ENCODE results near the gene WDFY4. TPM values are rescaled to one million over a fixed set of nuclear protein-coding genes. Genes with fewer than 3 reads are reported as not detected.

WDFY4 gene
- total RNA-seq, 1 experiment from 2014 or later = not detected

- Histone ChIP-seq H3F3A (ENCODE audit: insufficient read depth, low read depth) (no peaks in the 10 kb centered on the region), H3K27ac (no peak overlapping the region), H3K27me3 (ENCODE audit: insufficient read depth, low read depth) (peaks cover 22% of the 10 kb centered on the region), H3K9me3 (ENCODE audit: insufficient read depth, low read depth) (no peaks in the 10 kb centered on the region), H3K79me2 (ENCODE audit: low read depth) (no peaks in the 10 kb centered on the region), H3K4me2 (no peak overlapping the region), H3K9me2 (ENCODE audit: insufficient read depth) (no peaks in the 10 kb centered on the region), H3K4me3 (no peak overlapping the region), H3K36me3 (ENCODE audit: low read depth) (no peaks in the 10 kb centered on the region), H2AFZ (no peak overlapping the region), H3K4me1 (replicated peaks; ENCODE audit: insufficient read depth) (no peaks in the 10 kb centered on the region), H4K20me1 (ENCODE audit: insufficient read depth) (no peaks in the 10 kb centered on the region)
- intact Hi-C loops (cut with micrococcal nuclease; ENCODE audit: unreplicated experiment) = no loop called here
- ChIA-PET CTCF (interaction anchor here (0.5 kb wide), 1 partner anchor 1122 kb away, joined by 3 read pairs; no protein-coding TSS in a partner anchor), POLR2A (ENCODE audit: unreplicated experiment) (no interaction called here)
- DNase-seq = no peak
- no TSS peak for BruUV-seq (replicated peaks)
- TF ChIP-seq, protein P1, sequence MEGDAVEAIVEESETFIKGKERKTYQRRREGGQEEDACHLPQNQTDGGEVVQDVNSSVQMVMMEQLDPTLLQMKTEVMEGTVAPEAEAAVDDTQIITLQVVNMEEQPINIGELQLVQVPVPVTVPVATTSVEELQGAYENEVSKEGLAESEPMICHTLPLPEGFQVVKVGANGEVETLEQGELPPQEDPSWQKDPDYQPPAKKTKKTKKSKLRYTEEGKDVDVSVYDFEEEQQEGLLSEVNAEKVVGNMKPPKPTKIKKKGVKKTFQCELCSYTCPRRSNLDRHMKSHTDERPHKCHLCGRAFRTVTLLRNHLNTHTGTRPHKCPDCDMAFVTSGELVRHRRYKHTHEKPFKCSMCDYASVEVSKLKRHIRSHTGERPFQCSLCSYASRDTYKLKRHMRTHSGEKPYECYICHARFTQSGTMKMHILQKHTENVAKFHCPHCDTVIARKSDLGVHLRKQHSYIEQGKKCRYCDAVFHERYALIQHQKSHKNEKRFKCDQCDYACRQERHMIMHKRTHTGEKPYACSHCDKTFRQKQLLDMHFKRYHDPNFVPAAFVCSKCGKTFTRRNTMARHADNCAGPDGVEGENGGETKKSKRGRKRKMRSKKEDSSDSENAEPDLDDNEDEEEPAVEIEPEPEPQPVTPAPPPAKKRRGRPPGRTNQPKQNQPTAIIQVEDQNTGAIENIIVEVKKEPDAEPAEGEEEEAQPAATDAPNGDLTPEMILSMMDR (conservative IDR thresholded peaks at IDR 0.05) = no peak
- no peak for TF ChIP-seq EZH2 (IDR thresholded peaks at IDR 0.05; ENCODE audit: low read depth)
Measured at GRCh38 chr10:48872234-48872633, 187.6 kb downstream of the WDFY4 start.

GRCh38 chr10:48878091-48878490 is 193.4 kb downstream of the WDFY4 start:
- Histone ChIP-seq H3K9me3 (ENCODE audit: insufficient read depth, low read depth) (no peaks in the 10 kb centered on the region), H3K4me2 (no peak overlapping the region), H4K20me1 (ENCODE audit: insufficient read depth) (no peaks in the 10 kb centered on the region), H3K4me3 (no peak overlapping the region), H3K27me3 (ENCODE audit: insufficient read depth, low read depth) (peaks cover 32% of the 10 kb centered on the region), H3K4me1 (replicated peaks; ENCODE audit: insufficient read depth) (no peaks in the 10 kb centered on the region), H3K79me2 (ENCODE audit: low read depth) (no peaks in the 10 kb centered on the region), H3K27ac (no peak overlapping the region), H3F3A (ENCODE audit: insufficient read depth, low read depth) (no peaks in the 10 kb centered on the region), H3K36me3 (ENCODE audit: low read depth) (no peaks in the 10 kb centered on the region), H3K9me2 (ENCODE audit: insufficient read depth) (no peaks in the 10 kb centered on the region), H2AFZ (no peak overlapping the region)
- DNase-seq = no peak
- ChIA-PET POLR2A (ENCODE audit: unreplicated experiment) (no interaction called here), CTCF (no interaction called here)
- TF ChIP-seq, protein P1 (conservative IDR thresholded peaks at IDR 0.05) = no peak
- no peak for TF ChIP-seq EZH2 (IDR thresholded peaks at IDR 0.05; ENCODE audit: low read depth)
- intact Hi-C loops (cut with micrococcal nuclease; ENCODE audit: unreplicated experiment) = no loop called here
- BruUV-seq (replicated peaks) = no TSS peak

- no peaks in the 10 kb centered on the region for H4K20me1 ChIP-seq (ENCODE audit: insufficient read depth)
- H3K9me3 ChIP-seq (ENCODE audit: insufficient read depth, low read depth) = no peaks in the 10 kb centered on the region
- H3K27me3 ChIP-seq (ENCODE audit: insufficient read depth, low read depth) = peaks cover 35% of the 10 kb centered on the region
- no TSS peak for BruUV-seq (replicated peaks)
- intact Hi-C loops (cut with micrococcal nuclease; ENCODE audit: unreplicated experiment) = no loop called here
- H3K27ac ChIP-seq = no peak overlapping the region
- no peaks in the 10 kb centered on the region for H3K4me1 ChIP-seq (replicated peaks; ENCODE audit: insufficient read depth)
- no peak overlapping the region for H3K4me3 ChIP-seq
- DNase-seq = no peak
- H3K79me2 ChIP-seq (ENCODE audit: low read depth) = no peaks in the 10 kb centered on the region
- ChIA-PET POLR2A (ENCODE audit: unreplicated experiment) (no interaction called here), CTCF (no interaction called here)
- H3K9me2 ChIP-seq (ENCODE audit: insufficient read depth) = no peaks in the 10 kb centered on the region
- H2AFZ ChIP-seq = no peak overlapping the region
- no peak overlapping the region for H3K4me2 ChIP-seq
- no peak for TF ChIP-seq EZH2 (IDR thresholded peaks at IDR 0.05; ENCODE audit: low read depth)
- TF ChIP-seq, protein P1 (conservative IDR thresholded peaks at IDR 0.05) = no peak
- H3K36me3 ChIP-seq (ENCODE audit: low read depth) = no peaks in the 10 kb centered on the region
- H3F3A ChIP-seq (ENCODE audit: insufficient read depth, low read depth) = no peaks in the 10 kb centered on the region
Measured at GRCh38 chr10:48879451-48879850, 194.8 kb downstream of the WDFY4 start.

Data from PC-9 (cell line).